ENCODE data around the gene IRAK2. TPM values are rescaled to one million over a fixed set of nuclear protein-coding genes. Genes with fewer than 3 reads are reported as not detected.
A peak's percentile ranks its signal among the peaks of the same experiment; 100 is the strongest.

IRAK2 gene
- total RNA-seq, 1 experiment from 2014 or later, result 5.5 TPM

- H3K9me3 ChIP-seq (ENCODE audit: low read length), result no peaks in the 10 kb centered on the region
- DNase-seq (peak; percentile 42), ATAC-seq (peak; percentile 42)
- TF ChIP-seq, protein P1, sequence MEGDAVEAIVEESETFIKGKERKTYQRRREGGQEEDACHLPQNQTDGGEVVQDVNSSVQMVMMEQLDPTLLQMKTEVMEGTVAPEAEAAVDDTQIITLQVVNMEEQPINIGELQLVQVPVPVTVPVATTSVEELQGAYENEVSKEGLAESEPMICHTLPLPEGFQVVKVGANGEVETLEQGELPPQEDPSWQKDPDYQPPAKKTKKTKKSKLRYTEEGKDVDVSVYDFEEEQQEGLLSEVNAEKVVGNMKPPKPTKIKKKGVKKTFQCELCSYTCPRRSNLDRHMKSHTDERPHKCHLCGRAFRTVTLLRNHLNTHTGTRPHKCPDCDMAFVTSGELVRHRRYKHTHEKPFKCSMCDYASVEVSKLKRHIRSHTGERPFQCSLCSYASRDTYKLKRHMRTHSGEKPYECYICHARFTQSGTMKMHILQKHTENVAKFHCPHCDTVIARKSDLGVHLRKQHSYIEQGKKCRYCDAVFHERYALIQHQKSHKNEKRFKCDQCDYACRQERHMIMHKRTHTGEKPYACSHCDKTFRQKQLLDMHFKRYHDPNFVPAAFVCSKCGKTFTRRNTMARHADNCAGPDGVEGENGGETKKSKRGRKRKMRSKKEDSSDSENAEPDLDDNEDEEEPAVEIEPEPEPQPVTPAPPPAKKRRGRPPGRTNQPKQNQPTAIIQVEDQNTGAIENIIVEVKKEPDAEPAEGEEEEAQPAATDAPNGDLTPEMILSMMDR (conservative IDR thresholded peaks at IDR 0.05; ENCODE audit: low read depth, low read length), result no peak
- TF ChIP-seq EZH2phosphoT487 (IDR thresholded peaks at IDR 0.05; ENCODE audit: borderline replicate concordance, low read length) (no peak), EZH2 (IDR thresholded peaks at IDR 0.05; ENCODE audit: low read length, unreplicated experiment) (no peak)
- peak overlapping the region; percentile 94 for H3K4me3 ChIP-seq (ENCODE audit: low read length)
- H3K79me2 ChIP-seq (ENCODE audit: low read length), result peaks cover 57% of the 10 kb centered on the region
- intact Hi-C loops (cut with micrococcal nuclease), result loop anchor here (10.0 kb wide), 1 partner anchor 141 kb away; no protein-coding TSS in a partner anchor
- H3K27me3 ChIP-seq (ENCODE audit: low read length), result no peaks in the 10 kb centered on the region
- peak overlapping the region; percentile 91 for H3K4me2 ChIP-seq (ENCODE audit: low read length)
- peaks cover 16% of the 10 kb centered on the region; the same call in 1 of the 2 replicates for H4K20me1 ChIP-seq (ENCODE audit: low read length)
- 0 out of 2 replicates have a peak overlapping the region, but pooled peaks have one; percentile 22 for H3K27ac ChIP-seq (ENCODE audit: low read length)
- H3K4me1 ChIP-seq (ENCODE audit: insufficient read depth, low read length), result peaks cover 19% of the 10 kb centered on the region
- ChIA-PET CTCF (no interaction called here), POLR2A (ENCODE audit: unreplicated experiment) (interaction anchor here (0.6 kb wide), 2 partner anchors 19 to 76 kb away, joined by 5 read pairs; no protein-coding TSS in a partner anchor)
- no TSS peak for BruUV-seq (replicated peaks)
- no peaks in the 10 kb centered on the region for H3F3A ChIP-seq (ENCODE audit: low read length, unreplicated experiment)
- H3K9ac ChIP-seq (ENCODE audit: low read length), result peak overlapping the region; percentile 85
- no peaks in the 10 kb centered on the region for H3K9me2 ChIP-seq (replicated peaks; ENCODE audit: low read length)
- peak overlapping the region; percentile 74 for H2AFZ ChIP-seq (ENCODE audit: low read length)
- peaks cover 3% of the 10 kb centered on the region; the same call in 1 of the 2 replicates for H3K36me3 ChIP-seq (ENCODE audit: low read depth, low read length)
Measured at GRCh38 chr3:10116138-10116460, 48.6 kb upstream of the IRAK2 start.

DNA sequence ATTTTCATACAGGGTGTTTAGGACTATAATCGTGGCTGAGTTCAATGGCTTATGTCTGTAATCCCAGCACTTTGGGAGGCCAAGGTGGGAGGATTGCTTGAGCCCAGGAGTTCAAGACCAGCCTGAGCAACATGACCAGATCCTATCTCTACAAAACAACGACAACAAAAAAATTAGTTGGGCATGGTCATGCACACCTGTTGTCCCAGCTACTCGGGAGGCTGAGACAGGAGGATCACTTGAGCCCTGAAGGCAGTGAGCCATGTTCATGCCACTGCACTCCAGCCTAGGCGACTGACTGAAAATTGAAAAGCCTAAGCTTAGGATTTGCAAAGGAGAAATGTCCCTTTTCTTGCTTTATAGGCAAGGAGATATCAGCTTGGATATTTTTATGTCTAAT is 47.8 kb upstream of the IRAK2 start:
- POLR2A ChIA-PET (ENCODE audit: unreplicated experiment), result no interaction called here
- intact Hi-C loops (cut with micrococcal nuclease), result loop anchor here (10.0 kb wide), 1 partner anchor 142 kb away; no protein-coding TSS in a partner anchor

GRCh38 chr3:10119376-10119775 is 45.3 kb upstream of the IRAK2 start:
- intact Hi-C loops (cut with micrococcal nuclease), result loop anchor here (10.0 kb wide), 1 partner anchor 145 kb away; no protein-coding TSS in a partner anchor
- TF ChIP-seq, protein P1 (conservative IDR thresholded peaks at IDR 0.05; ENCODE audit: low read depth, low read length), result no peak
- TF ChIP-seq EZH2phosphoT487 (IDR thresholded peaks at IDR 0.05; ENCODE audit: borderline replicate concordance, low read length) (no peak), EZH2 (IDR thresholded peaks at IDR 0.05; ENCODE audit: low read length, unreplicated experiment) (no peak)
- BruUV-seq (replicated peaks), result no TSS peak
- H4K20me1 ChIP-seq (ENCODE audit: low read length), result peaks cover 19% of the 10 kb centered on the region; the same call in 1 of the 2 replicates
- peaks cover 6% of the 10 kb centered on the region; the same call in 1 of the 2 replicates for H3K36me3 ChIP-seq (ENCODE audit: low read depth, low read length)
- H3K4me2 ChIP-seq (ENCODE audit: low read length), result no peak overlapping the region
- H3K9me3 ChIP-seq (ENCODE audit: low read length), result no peaks in the 10 kb centered on the region
- no peak for DNase-seq
- peaks cover 85% of the 10 kb centered on the region for H3K79me2 ChIP-seq (ENCODE audit: low read length)
- no peak overlapping the region for H3K4me3 ChIP-seq (ENCODE audit: low read length)
- H3K27me3 ChIP-seq (ENCODE audit: low read length), result no peaks in the 10 kb centered on the region
- ChIA-PET POLR2A (ENCODE audit: unreplicated experiment) (no interaction called here), CTCF (no interaction called here)
- no peaks in the 10 kb centered on the region for H3F3A ChIP-seq (ENCODE audit: low read length, unreplicated experiment)
- peaks cover 19% of the 10 kb centered on the region for H3K4me1 ChIP-seq (ENCODE audit: insufficient read depth, low read length)
- no peaks in the 10 kb centered on the region for H3K9me2 ChIP-seq (replicated peaks; ENCODE audit: low read length)
- no peak overlapping the region for H3K27ac ChIP-seq (ENCODE audit: low read length)
- ATAC-seq, result no peak
- no peak overlapping the region for H2AFZ ChIP-seq (ENCODE audit: low read length)
- no peak overlapping the region for H3K9ac ChIP-seq (ENCODE audit: low read length)

More for the DNA sequence above, 47.8 kb upstream of the IRAK2 start:
- peaks cover 18% of the 10 kb centered on the region; the same call in 1 of the 2 replicates for H4K20me1 ChIP-seq (ENCODE audit: low read length)
- CTCF ChIA-PET, result no interaction called here
- DNase-seq, result no peak
- no peak overlapping the region for H3K9ac ChIP-seq (ENCODE audit: low read length)
- TF ChIP-seq, protein P1 (conservative IDR thresholded peaks at IDR 0.05; ENCODE audit: low read depth, low read length), result no peak
- TF ChIP-seq EZH2phosphoT487 (IDR thresholded peaks at IDR 0.05; ENCODE audit: borderline replicate concordance, low read length), result no peak
- H3K36me3 ChIP-seq (ENCODE audit: low read depth, low read length), result peaks cover 3% of the 10 kb centered on the region; the same call in 1 of the 2 replicates
- peaks cover 64% of the 10 kb centered on the region for H3K79me2 ChIP-seq (ENCODE audit: low read length)
- no peaks in the 10 kb centered on the region for H3F3A ChIP-seq (ENCODE audit: low read length, unreplicated experiment)
- H3K9me3 ChIP-seq (ENCODE audit: low read length), result no peaks in the 10 kb centered on the region
- peak overlapping the region; percentile 91 for H3K4me2 ChIP-seq (ENCODE audit: low read length)
- BruUV-seq (replicated peaks), result no TSS peak
- no peak overlapping the region for H2AFZ ChIP-seq (ENCODE audit: low read length)
- no peak for ATAC-seq
- no peaks in the 10 kb centered on the region for H3K9me2 ChIP-seq (replicated peaks; ENCODE audit: low read length)
- peaks cover 19% of the 10 kb centered on the region for H3K4me1 ChIP-seq (ENCODE audit: insufficient read depth, low read length)
- no peaks in the 10 kb centered on the region for H3K27me3 ChIP-seq (ENCODE audit: low read length)
- no peak overlapping the region for H3K27ac ChIP-seq (ENCODE audit: low read length)
- peak overlapping the region; percentile 94 for H3K4me3 ChIP-seq (ENCODE audit: low read length)
